ENCODE measurements around the gene ZNF433. TPM values are rescaled to one million over a fixed set of nuclear protein-coding genes. Genes with fewer than 3 reads are reported as not detected.

ZNF433 gene
- total and polyA plus RNA-seq, 2 donors (not counting 3 experiments of a cell fraction or from before 2014, with no cell fraction given), result 1.8 to 2.1 TPM

- peak overlapping the region; percentile 8 for H3K9ac ChIP-seq (replicated peaks; ENCODE audit: extremely low read depth, insufficient read depth, low read length)
- TF ChIP-seq GATA2 (IDR thresholded peaks at IDR 0.05; ENCODE audit: insufficient read depth, insufficient read length, low read depth, low read length) (no peak), EZH2 (IDR thresholded peaks at IDR 0.05; ENCODE audit: borderline replicate concordance, low read depth, low read length, severe bottlenecking) (no peak), JUN (IDR thresholded peaks at IDR 0.05; ENCODE audit: borderline replicate concordance, insufficient read depth, insufficient read length, low read depth) (no peak), CTCF (IDR thresholded peaks at IDR 0.05; ENCODE audit: extremely low read depth in 1 of 2, insufficient read depth in 1 of 2, low read depth in 1 of 2, low read length in 2 of 2) (no peak), FOS (IDR thresholded peaks at IDR 0.05; ENCODE audit: borderline replicate concordance, insufficient read depth, low read length) (no peak), POLR2AphosphoS5 (IDR thresholded peaks at IDR 0.05; ENCODE audit: insufficient read depth, low read depth, low read length) (no peak), POLR2A (IDR thresholded peaks at IDR 0.05; ENCODE audit: low read depth, low read length) (no peak), MYC (IDR thresholded peaks at IDR 0.05; ENCODE audit: low read depth, low read length) (no peak)
- TF ChIP-seq, protein P1, sequence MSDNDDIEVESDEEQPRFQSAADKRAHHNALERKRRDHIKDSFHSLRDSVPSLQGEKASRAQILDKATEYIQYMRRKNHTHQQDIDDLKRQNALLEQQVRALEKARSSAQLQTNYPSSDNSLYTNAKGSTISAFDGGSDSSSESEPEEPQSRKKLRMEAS (IDR thresholded peaks at IDR 0.05; ENCODE audit: insufficient read depth, insufficient read length), result no peak
- H3K27ac ChIP-seq (ENCODE audit: insufficient read depth, low read depth, low read length), result no peak overlapping the region
- peaks cover 10% of the 10 kb centered on the region for H3K4me1 ChIP-seq (ENCODE audit: control insufficient read depth, extremely low read depth, insufficient read depth, low read length)
- no peak for FAIRE-seq
- CTCF ChIA-PET, result no interaction called here
- no peaks in the 10 kb centered on the region for H3K27me3 ChIP-seq (ENCODE audit: control insufficient read depth in 2 of 2, insufficient read depth in 2 of 2, low read length in 2 of 2)
- H3K9me3 ChIP-seq (replicated peaks; ENCODE audit: control insufficient read depth, insufficient read depth, low read length), result no peaks in the 10 kb centered on the region
- POLR2A ChIA-PET, result no interaction called here
- no peaks in the 10 kb centered on the region for H3K36me3 ChIP-seq (ENCODE audit: control insufficient read depth in 2 of 2, extremely low read depth in 1 of 2, insufficient read depth in 2 of 2, low read length in 2 of 2)
- H4K20me1 ChIP-seq (replicated peaks; ENCODE audit: control insufficient read depth, extremely low read depth, insufficient read depth, low read length), result no peaks in the 10 kb centered on the region
- H3K79me2 ChIP-seq (ENCODE audit: control insufficient read depth, insufficient read depth, low read length), result no peaks in the 10 kb centered on the region
- no TSS peak for BruUV-seq (replicated peaks)
- peak overlapping the region; percentile 98 for H3K4me2 ChIP-seq (ENCODE audit: insufficient read depth, low read length)
- H3K9me1 ChIP-seq (replicated peaks; ENCODE audit: control insufficient read depth, extremely low read depth, insufficient read depth, low read length), result no peaks in the 10 kb centered on the region
- peak overlapping the region; percentile 76 for H2AFZ ChIP-seq (ENCODE audit: low read depth, low read length)
- peak; percentile 7 for DNase-seq (ENCODE audit: low read depth, low spot score)
- intact Hi-C loops (cut with micrococcal nuclease) (no loop called here), dilution Hi-C loops (cut with MboI; ENCODE audit: extremely low pct_ligation_motif_present, low sequenced_read_pairs) (no loop called here)
- H3K4me3 ChIP-seq (replicated peaks in 1 of 3; ENCODE audit: insufficient read depth in 1 of 3, low read depth in 1 of 3, low read length in 3 of 3), result peak overlapping the region; percentile 8 to 54 (median 43)
These were observed 16.6 kb upstream of the ZNF433 start for GRCh38 chr19:12052091-12052496.
